GM12872 (cell line): ENCODE results near the gene NFATC1.

Source experiments
- TF ChIP-seq, protein P1 (sequence below): IDR thresholded peaks from 3 replicates; pipeline ENCODE4 v1.5.1; 2011; ENCODE audit warnings: low read depth, mild to moderate bottlenecking, low read length, moderate library complexity; ENCODE audit not compliant: insufficient read depth

The NFATC1 gene

DNA sequence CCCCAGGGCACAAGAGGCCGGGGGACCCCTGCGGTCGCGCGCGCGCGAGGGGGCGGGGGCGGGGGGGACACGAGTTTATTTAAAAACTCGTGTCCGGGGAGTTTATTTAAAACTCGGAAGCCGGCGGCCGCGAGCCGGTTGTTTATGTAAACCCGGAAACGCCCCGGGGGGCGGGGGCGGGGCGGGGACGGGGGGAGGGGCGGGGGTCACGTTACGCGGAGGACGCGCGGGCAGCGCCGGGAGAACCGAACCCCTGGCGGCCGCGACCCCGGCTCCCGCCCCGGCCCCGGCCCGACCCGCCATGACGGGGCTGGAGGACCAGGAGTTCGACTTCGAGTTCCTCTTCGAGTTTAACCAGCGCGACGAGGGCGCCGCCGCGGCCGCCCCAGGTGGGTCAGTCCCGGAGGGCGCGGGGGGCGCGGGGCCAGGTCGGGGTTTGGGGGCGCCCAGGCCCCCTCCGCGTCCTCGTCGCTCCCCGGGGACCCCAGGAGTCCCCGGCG, 4.4 kb downstream of the NFATC1 start:
- TF ChIP-seq, protein P1, sequence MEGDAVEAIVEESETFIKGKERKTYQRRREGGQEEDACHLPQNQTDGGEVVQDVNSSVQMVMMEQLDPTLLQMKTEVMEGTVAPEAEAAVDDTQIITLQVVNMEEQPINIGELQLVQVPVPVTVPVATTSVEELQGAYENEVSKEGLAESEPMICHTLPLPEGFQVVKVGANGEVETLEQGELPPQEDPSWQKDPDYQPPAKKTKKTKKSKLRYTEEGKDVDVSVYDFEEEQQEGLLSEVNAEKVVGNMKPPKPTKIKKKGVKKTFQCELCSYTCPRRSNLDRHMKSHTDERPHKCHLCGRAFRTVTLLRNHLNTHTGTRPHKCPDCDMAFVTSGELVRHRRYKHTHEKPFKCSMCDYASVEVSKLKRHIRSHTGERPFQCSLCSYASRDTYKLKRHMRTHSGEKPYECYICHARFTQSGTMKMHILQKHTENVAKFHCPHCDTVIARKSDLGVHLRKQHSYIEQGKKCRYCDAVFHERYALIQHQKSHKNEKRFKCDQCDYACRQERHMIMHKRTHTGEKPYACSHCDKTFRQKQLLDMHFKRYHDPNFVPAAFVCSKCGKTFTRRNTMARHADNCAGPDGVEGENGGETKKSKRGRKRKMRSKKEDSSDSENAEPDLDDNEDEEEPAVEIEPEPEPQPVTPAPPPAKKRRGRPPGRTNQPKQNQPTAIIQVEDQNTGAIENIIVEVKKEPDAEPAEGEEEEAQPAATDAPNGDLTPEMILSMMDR: no peak

DNA sequence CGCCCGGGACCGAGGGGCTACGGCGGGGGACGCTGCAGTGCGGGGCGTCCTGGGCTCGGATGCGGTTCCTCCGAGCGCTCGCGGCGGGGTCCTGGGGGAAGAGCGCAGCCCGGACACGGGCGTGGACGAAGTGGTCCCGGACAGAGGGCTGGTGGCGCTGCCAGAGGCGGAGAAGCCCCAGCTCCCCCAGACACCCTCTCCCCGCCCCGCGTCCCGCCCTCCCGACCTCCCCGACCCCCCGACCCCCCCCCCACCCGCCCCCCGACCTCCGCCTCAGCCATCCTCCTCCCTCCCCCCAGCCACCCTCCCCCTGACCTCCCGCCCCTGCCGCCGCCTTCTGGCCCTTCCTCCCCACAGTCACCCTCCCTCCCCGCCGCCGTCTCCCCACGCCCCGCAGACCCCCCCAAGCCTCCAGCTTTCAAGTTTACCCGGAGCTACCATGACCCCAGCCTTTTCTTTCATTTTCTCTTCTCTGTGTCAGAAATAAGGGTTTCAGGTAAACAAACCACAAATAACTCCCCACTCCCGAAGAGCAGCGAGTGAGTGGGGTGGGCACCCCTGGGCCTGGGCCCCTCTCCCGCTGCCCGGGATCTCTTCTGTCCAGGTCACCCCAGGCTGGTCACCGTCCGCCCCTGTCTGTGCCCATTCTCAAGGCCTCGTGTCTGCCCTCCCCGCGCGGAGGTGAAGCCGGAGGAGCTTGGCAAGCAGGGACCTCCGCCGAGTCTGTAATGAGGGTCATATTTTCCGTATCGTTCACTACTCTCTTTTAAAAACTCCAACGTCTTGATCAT, 5.1 kb downstream of the NFATC1 start:
- TF ChIP-seq, protein P1: no peak

DNA sequence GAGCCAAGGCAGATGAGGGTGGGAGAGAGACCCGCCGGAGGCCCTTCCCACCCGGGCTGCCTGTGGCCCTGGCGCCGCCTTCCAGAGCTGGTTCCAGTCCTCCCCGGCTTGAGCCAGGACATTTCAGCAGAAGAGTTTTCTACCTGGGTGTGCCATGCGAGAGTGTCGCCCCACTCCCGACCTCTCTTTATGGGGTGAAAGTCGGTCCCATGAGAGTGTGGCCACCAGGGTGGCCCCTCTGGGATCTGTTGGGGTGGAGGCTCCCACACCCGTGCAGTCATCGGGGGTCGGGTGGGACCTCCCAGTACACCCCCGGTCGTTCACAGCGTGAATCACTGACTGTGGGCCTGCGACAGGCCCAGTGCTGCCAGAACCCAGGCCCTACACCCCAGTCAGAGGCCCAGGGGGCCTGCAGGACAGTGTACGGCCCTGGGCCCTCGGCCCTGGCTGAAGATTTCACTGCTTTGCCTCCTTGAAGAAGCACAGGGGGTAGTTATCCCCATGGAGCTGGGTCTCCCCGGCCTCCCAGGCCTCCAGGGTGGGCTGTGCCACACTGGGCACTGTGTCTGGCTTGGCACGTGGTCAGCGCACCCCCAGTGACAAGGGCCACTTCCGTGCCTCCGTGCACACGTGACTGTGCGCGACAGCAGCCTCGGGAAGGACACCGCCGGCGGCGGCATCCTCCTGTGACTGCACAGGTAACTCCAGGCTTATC, 5.9 kb downstream of the NFATC1 start:
- TF ChIP-seq, protein P1: no peak

DNA sequence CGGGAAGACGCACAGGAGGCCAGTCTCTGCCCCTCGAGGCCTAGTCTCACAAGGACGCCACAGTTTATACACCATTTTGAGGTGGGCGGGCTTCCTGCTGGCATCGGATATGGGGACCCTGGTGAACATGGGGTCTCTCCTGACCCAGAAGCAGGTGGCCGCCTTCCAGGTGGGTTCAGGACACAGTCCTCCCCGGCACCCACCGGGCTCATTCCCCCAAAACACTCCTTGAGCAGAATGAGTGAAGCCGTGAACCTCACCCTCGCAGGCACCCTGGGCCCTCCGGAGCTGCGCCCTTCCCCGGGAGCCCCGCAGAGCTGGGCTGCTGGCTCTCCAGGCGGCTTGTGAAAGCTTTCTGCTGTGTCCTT, 6.5 kb downstream of the NFATC1 start:
- TF ChIP-seq, protein P1: no peak

DNA sequence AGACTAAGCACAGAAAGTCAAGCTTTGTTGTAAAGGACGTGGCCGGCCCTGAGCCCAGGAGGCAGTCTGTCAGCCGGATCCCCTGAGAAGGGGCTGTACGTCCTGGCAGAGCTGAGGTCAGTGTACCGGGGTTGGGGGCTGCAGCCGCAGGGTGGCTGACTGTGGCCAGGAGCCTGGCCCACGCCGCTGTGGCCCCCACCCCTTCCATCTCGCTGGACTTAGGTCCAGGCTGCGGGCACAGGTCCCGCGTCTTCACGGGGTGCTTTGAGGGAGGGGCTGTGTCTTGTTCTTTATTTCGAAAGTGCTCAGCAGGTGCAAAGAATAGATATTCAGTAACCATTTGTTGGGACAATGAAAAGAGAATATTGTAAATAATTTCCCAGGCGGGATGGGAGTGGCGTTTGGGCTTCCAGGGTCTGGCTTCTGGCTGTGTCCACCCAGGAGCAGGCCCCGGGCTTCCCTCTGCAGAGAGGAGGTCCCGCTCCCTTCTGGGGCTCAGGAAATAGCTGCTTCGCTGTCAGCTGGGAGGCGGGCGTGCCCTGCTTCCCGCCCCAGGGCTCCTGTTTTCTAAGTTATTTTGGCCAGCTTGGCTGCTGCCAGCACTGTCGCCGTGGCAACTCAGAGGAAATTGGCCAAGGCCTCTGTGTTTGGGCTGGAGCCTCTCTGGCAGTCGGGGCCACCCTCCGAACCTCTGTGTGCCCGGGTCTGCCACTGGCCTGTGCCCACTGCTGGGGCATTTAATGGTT, 7.4 kb downstream of the NFATC1 start:
- TF ChIP-seq, protein P1: no peak

DNA sequence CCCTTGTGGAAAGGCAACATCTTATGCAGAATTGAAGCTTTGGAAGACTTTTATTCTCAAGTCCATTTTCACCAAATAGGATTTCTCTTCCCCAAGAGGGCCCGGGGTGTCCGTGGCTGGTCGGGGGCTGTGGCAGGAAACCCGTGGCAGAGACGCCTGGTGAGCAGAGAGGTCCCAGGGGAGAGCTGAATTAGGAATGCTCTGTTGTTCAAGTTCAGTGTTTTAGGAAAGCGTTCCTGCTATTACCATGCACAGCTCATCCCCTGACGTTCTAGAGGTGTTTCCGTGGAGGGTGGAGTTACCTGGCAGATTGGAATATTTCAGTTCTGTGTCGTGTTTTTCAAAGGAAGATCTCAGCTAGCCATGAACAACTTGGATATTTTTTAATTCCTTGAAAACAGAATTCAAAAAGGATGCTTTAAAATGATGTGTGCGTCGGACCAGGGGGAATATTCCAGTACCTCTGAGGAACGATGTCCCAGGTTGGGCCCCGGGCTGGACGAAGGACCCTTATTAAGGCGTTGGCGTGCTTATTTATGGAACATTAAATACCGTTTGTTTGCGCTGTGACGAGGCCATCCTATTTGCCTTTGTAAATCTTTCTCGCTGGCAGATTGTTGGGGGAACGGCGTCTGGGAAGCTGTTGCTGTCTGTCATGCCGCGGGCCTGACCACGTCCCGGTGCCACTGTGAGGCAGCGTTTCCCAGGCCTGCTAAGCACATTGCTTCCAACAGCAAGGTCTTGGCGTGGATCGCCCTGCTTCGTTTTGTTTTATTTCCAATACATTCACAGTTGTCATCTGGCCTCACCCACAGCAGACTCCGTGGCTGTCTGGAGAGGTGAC, 8.2 kb downstream of the NFATC1 start:
- TF ChIP-seq, protein P1: no peak
